Spleen (tissue), 7 donors: ENCODE results near the gene FKBP4.

Source experiments
- CTCF ChIP-seq, 11 experiments: fragments of 200-600 bp in 7 of 11; fragments of 450-650 bp in 4 of 11; sonication (generic) in 4 of 11; IDR thresholded peaks in 8 of 11; conservative IDR thresholded peaks in 3 of 11; 1 replicate in 7 of 11; 2 replicates in 4 of 11; pipeline versions ENCODE4 v1.4.0 to v1.8.0; 2016 to 2021; ENCODE audit warnings: antibody characterized with exemption in 11 of 11, inconsistent platforms in 4 of 11, mild to moderate bottlenecking in 1 of 11
- POLR2A ChIP-seq, 3 donors: fragments of 450-650 bp; IDR thresholded peaks; one replicate each; pipeline ENCODE4 v1.5.1; 2017; ENCODE audit warnings: antibody characterized with exemption in 3 of 3, mild to moderate bottlenecking in 1 of 3
- donor health status: DM: no; HTN: no; CAD: no; lungs with moderate emphysema.
- donor health status: DM: no; HTN: no; CAD: no.
- donor health status: DM: no; HTN: no; CAD: no.

GRCh38 chr12:2826036-2826435, 31.3 kb downstream of the FKBP4 start:
- no peak for TF ChIP-seq CTCF (IDR thresholded peaks at IDR 0.05 in 8 of 11, conservative IDR thresholded peaks at IDR 0.05 in 3 of 11)
- TF ChIP-seq POLR2A (IDR thresholded peaks at IDR 0.05), result no peak
